ENCODE measurements around the gene GATAD2A.

DNA sequence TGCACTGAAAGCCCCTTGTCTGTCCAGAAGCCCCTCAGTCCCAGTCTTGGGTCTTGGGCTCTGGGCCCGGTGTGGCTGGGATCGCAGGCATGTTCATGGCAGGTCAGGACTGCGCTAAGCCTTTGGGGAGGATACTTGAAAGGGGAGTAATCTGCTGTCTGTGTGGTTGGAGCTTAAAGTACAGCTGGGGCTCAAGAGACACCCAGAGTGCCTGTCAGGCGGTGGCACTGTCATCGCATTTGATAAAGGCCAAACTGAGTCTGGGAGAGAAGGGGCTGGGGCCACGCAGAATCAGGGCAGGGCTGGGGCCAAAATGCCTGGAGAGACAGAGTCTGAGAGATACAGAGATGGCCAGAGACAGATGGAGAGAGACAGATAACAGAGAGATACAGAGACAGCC lies 128.4 kb downstream of the GATAD2A start:
- no peak; the same call in 1 of the 2 replicates for TF ChIP-seq CTCF (IDR thresholded peaks at IDR 0.05; ENCODE audit: low read depth, low read length)
- no peak for TF ChIP-seq EZH2phosphoT487 (IDR thresholded peaks at IDR 0.05; ENCODE audit: low read depth)
